Stimulated activated naive CD4-positive, alpha-beta T cell treated with Interleukin-2 at 50 U/mL for 16 hours (primary cell): ENCODE measurements around the gene GSTO2.
"Not testable (repeated sequence)": the region's sequence is repeated elsewhere in the genome, so short reads cannot be mapped to it uniquely, and the experiment has no call there.

Source experiments
- DNase-seq: peaks from one replicate; lab custom pipeline; 2025; lab: John Stamatoyannopoulos, UW

GSTO2 gene

DNA sequence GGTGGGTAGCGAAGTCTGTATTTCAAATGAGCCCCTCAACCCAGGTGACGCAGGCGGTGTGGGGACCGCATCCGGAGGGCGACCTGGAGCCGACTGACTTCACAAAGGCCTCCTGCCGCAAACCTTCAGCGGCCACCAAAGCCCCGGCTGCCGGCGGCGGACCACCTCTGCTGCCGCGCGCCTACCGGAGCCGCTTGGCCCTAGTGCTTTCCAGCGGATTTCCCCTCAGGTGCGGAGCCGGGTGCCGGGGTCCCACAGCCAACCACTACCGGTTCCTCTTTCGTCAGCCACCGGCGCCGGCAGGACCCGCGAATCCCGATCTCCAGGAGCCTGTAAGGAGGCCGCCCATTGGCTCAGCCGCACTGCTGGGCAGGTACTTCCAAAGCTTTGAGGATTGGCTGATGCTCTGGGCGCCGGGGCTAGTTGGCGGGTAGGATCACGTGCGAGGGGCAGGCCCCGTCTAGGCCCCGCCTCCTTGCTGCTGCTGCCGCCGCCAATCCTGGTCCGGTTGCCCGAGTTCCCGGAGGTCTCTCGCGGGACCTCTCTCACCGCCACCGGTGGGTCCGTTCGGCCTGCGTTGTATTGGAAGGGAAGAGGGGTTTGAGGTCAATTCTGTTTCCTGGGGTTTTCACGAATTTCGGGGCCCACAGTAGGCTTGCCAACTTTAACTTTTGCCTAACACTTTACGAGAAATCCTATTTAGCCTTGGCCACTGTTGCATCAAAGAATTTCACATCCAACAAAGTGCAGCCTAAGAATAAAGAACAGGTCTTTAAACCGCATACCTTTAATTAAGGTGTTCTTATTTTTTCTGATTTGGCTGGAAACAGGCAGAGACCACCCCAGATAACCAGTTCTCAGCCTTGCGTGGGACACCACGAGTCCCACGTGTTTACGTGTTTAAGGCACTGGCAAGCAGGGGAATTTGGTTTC lies at the start of gene GSTO2:
TSS of gene GSTO2 (plus strand) at position 472 of the 933 bp plus-strand sequence. CDS start 5,732 bp downstream, outside the sequence.
- peak; percentile 99 for DNase-seq

DNA sequence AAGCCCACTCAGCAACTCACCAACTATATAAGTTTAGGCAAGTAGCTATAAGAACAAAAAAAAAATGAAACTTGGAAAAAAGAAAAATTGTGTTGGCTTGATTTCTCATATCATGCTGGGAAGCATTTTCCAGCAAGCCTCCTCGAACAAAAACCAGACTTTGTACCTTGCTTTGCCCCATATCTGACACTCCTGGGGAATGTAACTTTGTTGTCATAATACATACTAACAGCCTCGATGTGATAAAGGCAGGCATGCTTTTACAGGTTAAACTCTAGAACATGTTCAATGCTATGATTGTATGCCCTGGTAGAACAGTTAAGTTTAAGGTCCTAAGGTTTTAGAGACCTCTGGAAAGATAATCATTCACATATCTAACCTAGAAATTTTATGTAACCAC lies 48.5 kb upstream of the GSTO2 start:
- DNase-seq: no peak

GRCh38 chr10:104223304-104223703 lies 45.7 kb upstream of the GSTO2 start:
- DNase-seq: no peak

DNA sequence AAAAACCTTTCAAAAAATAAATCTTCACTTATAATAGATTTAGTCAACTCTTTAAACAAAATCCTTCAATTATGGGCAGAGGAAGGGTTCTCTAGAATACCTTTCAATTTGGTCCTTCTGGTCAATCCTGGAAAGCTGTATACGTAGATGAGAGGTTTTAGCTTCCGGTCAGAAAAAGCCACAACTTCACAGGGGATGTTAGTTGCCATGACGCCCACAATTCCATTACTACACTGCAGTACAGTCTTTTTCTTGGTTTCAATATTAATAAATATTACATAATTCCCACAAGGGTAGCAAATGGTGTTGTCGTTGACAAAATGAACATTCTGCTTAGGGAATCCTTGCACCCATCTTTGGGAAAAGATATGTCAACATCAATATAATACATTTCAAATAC lies 38.5 kb upstream of the GSTO2 start:
- DNase-seq: no peak

- peak; percentile 98 for DNase-seq
Measured at GRCh38 chr10:104231784-104232612, 37.0 kb upstream of the GSTO2 start, which contains the start of gene CFAP43. CFAP43 (minus strand) TSS chr10:104232364; CDS start chr10:104232246, 118 bp downstream.

DNA sequence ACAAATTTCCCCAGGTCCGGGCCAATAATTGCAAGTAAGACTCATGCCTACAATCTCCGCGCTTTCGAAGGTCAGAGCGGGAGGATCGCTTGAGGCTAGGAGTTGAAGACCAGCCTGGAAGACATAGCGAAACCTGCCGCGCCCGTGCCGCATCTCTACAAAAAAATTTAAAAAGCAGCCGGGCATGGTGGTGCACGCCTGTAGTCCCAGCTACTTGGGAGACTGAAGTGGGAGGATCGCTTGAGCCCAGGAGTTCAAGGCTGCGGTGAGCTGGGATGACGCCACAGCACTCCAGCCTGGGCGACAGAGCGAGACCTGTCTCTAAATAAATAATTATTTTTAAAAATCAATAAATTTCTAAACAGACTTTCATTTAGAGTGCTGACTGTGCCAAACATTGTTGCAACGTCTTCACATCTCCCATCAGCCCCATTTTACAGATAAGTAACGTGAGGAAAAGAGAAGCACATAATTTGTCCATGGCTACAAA lies 36.3 kb upstream of the GSTO2 start:
- DNase-seq: no peak

GRCh38 chr10:104233817-104234216 lies 35.2 kb upstream of the GSTO2 start:
- no peak for DNase-seq

DNA sequence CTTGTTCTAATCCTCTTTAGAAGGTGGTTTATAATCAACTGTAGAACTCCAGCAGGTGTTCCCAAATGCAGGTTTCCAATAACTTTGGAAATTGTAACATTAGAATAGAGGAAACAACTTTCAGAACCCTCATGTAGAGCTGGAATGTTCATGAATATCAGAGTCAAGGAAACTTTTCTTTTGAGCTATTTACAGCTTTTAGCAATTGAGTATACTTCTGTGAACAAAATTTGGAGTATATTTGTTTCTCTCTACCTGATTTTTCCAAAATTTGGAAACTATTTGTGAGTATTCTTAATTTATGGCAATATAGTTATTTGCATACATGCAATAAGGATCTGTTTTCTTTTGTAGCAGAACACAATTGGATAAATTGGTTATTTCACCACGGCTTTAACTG lies 34.0 kb upstream of the GSTO2 start:
- DNase-seq: no peak

DNA sequence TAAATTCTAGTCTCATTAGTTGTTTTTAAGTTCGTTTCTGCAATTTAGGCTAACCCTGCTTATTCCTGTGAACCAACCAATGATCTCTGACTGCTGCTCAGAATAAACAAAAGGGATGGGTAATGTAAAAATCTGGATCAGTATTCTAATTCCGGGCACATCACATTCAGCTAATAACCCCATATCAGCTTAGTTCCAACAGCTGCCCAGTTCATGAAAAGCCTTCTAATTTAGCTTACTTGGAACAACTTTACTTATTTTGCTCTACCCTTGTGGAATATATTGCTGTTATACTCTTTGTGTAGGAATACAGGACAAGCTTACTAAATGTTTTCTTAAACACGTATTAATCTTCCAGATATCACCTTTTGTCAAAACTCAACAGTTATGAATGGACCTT lies 33.2 kb upstream of the GSTO2 start:
- DNase-seq: no peak

- no peak for DNase-seq
Measured at GRCh38 chr10:104240078-104240477, 28.9 kb upstream of the GSTO2 start.

DNA sequence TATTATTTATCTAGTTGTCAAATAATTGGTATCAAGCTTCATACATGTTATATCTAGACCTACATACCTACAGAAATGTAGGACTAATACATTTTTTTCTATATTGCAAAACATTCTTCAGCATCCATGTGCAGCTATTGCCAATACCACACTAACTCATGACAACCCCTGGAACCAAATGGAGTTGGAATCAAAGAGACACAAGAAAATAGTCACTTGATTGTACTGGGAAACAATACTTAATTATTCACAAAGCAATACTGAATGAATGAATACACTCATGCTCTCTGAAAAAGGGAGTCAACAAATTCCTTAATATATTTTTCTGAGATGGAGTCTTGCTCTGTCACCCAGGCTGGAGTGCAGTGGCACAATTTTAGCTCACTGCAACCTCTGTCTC lies 26.4 kb upstream of the GSTO2 start:
- no peak for DNase-seq

- not testable (repeated sequence) for DNase-seq
Measured at GRCh38 chr10:104243009-104243408, 26.0 kb upstream of the GSTO2 start.

GRCh38 chr10:104243512-104243911 lies 25.5 kb upstream of the GSTO2 start:
- no peak for DNase-seq

DNA sequence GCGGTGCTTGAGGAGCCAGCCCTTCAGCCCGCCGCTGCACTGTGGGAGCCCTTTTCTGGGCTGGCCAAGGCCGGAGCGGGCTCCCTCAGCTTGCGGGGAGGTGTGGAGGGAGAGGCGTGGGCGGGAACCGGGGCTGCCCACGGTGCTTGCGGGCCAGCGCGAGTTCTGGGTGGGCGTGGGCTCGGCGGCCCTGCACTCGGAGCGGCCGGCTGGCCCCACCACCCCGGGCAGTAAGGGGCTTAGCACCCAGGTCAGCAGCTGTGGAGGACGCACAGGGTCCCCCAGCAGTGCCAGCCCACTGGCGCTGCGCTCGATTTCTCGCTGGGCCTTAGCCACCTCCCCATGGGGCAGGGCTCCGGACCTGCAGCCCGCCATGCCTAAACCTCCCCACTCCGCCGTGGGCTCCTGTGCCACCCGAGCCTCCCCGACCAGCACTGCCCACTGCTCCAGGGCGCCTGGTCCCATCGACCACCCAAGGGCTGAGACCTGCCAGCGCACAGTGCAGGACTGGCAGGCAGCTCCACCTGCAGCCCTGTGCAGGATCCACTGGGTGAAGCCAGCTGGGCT lies 23.8 kb upstream of the GSTO2 start:
- DNase-seq: no peak

- no peak for DNase-seq
Measured at GRCh38 chr10:104246976-104247375, 22.0 kb upstream of the GSTO2 start.

GRCh38 chr10:104247513-104248146 lies 21.4 kb upstream of the GSTO2 start:
- DNase-seq: no peak

GRCh38 chr10:104248931-104249330 lies 20.1 kb upstream of the GSTO2 start:
- not testable (repeated sequence) for DNase-seq

DNA sequence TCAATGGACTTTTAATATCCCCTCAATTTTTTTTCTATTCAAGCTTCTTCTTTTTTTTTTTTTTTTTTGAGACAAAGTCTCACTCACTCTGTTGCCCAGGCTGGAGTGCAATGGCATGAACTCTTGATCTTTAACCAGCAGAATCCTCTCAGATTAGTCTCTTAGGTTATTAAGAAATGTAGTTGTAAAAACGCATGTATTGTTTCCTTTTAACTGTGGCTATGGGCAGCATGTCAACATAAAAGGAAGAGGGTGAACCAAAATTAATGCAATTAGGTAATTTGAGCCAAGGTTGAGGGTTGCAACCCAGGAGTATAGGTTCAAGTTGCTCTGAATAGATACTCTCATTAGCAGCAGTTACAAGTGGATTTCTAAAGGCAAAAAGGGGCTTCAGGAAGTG lies 18.6 kb upstream of the GSTO2 start:
- no peak for DNase-seq

GRCh38 chr10:104251443-104251842 lies 17.5 kb upstream of the GSTO2 start:
- DNase-seq: no peak

DNA sequence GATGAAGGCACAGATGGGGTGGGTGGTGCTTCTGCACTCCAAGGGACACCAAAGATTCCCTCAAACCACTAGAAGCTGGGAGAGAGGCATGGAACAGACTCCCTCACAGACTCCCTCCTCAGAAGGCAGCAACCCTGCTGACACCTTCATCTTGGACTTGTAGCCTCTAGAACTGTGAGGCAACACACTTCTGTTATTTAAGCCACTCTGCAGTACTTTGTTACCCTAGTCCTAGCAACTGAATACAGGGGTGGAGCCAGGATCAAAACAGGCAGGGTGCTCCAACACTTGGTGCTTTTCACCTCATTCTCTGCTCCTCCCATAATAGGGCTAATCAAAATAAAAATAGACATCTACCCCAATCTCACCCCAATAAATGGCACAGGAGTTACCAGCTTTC lies 16.6 kb upstream of the GSTO2 start:
- DNase-seq: no peak

DNA sequence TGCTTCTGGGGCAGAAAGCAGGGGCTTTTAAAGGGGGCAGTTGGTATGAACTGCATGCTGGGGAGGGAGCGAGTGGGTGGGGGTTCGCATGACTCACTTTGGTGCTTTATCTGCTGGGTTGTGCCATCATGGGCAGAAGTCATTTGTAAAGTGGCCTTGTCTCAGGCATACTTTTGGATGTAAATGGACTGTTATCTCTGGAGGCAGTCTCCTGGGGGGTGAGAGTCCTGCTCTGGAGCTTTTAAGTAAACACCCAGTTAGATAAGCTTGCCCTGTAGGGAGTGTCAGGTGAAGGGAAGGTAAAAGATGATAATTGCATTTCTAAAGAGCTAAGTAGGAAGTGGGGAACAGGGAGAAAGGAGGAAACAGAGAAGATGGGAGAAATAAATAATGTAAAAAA lies 15.9 kb upstream of the GSTO2 start:
- peak; percentile 0 for DNase-seq
